Activated gamma-delta T cell (primary cell): ENCODE results near the gene GALM.

ENCODE experiments used
- DNase-seq: peaks from one replicate; lab custom pipeline; 2025; lab: John Stamatoyannopoulos, UW

Gene GALM

GRCh38 chr2:38649176-38649728 lies 16.7 kb upstream of the GALM start:
- DNase-seq = no peak

GRCh38 chr2:38650012-38650411 lies 15.9 kb upstream of the GALM start:
- no peak for DNase-seq

- DNase-seq = no peak
These were observed 15.2 kb upstream of the GALM start for GRCh38 chr2:38650717-38651116.

- no peak for DNase-seq
These were observed 13.3 kb upstream of the GALM start for GRCh38 chr2:38652431-38653273.

- no peak for DNase-seq
These were observed 12.6 kb upstream of the GALM start for GRCh38 chr2:38653380-38653714.

- DNase-seq = no peak
These were observed 12.0 kb upstream of the GALM start for GRCh38 chr2:38653715-38654527.

GRCh38 chr2:38654528-38655381 lies 11.2 kb upstream of the GALM start:
- no peak for DNase-seq

- no peak for DNase-seq
These were observed 10.5 kb upstream of the GALM start for GRCh38 chr2:38655441-38655840.

GRCh38 chr2:38656866-38657480 lies 8.9 kb upstream of the GALM start:
- DNase-seq = no peak

- DNase-seq = no peak
These were observed 7.3 kb upstream of the GALM start for GRCh38 chr2:38658613-38659012.

- DNase-seq = no peak
These were observed 6.8 kb upstream of the GALM start for GRCh38 chr2:38659115-38659514.

- DNase-seq = no peak
These were observed 5.6 kb upstream of the GALM start for GRCh38 chr2:38660282-38660681.

GRCh38 chr2:38661306-38661705 lies 4.6 kb upstream of the GALM start:
- DNase-seq = no peak

- DNase-seq = no peak
These were observed 619 bp downstream of the GALM start for GRCh38 chr2:38666556-38666910.

- DNase-seq = no peak
These were observed 2.2 kb downstream of the GALM start for GRCh38 chr2:38668092-38668491.

GRCh38 chr2:38668779-38669479 lies 3.0 kb downstream of the GALM start:
- DNase-seq = no peak

GRCh38 chr2:38671303-38671702 lies 5.4 kb downstream of the GALM start:
- DNase-seq = no peak

GRCh38 chr2:38671946-38672345 lies 6.0 kb downstream of the GALM start:
- DNase-seq = no peak

- DNase-seq = no peak
These were observed 6.8 kb downstream of the GALM start for GRCh38 chr2:38672445-38673391.

GRCh38 chr2:38676681-38677080 lies 10.8 kb downstream of the GALM start:
- DNase-seq = no peak
